Mesendoderm (in vitro differentiated cells): ENCODE data around the gene ZFYVE26.
A peak's percentile ranks its signal among the peaks of the same experiment; 100 is the strongest.

Experiments
- DNase-seq: peaks from one replicate; pipeline ENCODE4 v3.0.0; 2013
- H2AK5ac ChIP-seq: 2 replicates; pipeline ENCODE4 v1.6.1; 2013; ENCODE audit warnings: low read length, inconsistent platforms
- H2BK120ac ChIP-seq: 2 replicates; pipeline ENCODE4 v1.6.1; 2013; ENCODE audit warnings: low read depth, mild to moderate bottlenecking, low read length, moderate library complexity, mixed read lengths
- H2BK15ac ChIP-seq: replicated peaks from 2 replicates; pipeline ENCODE4 v1.6.1; 2013; ENCODE audit warnings: low read depth, mild to moderate bottlenecking, moderate library complexity
- H2BK5ac ChIP-seq: 2 replicates; pipeline ENCODE4 v1.6.1; 2013; ENCODE audit warnings: low read length, inconsistent platforms
- H3K18ac ChIP-seq: 2 replicates; pipeline ENCODE4 v1.6.1; 2013; ENCODE audit warnings: mild to moderate bottlenecking, low read length, mixed read lengths
- H3K23ac ChIP-seq: one replicate; pipeline ENCODE4 v1.6.1; 2013; ENCODE audit warnings: low read length
- H3K27ac ChIP-seq: 2 replicates; pipeline ENCODE4 v1.5.1; 2013; ENCODE audit warnings: low read depth, mild to moderate bottlenecking, inconsistent platforms, low read length, moderate library complexity
- H3K27me3 ChIP-seq: 2 replicates; pipeline ENCODE4 v1.6.1; 2013; ENCODE audit warnings: low read length, control low read depth, mild to moderate bottlenecking, inconsistent platforms; ENCODE audit not compliant: insufficient read depth, poor library complexity
- H3K36me3 ChIP-seq: 2 replicates; pipeline ENCODE4 v1.6.1; 2013; ENCODE audit warnings: low read length, inconsistent platforms; ENCODE audit not compliant: control insufficient read depth, insufficient read depth
- H3K4ac ChIP-seq: one replicate; pipeline ENCODE4 v1.6.1; 2013; ENCODE audit warnings: low read depth, mild to moderate bottlenecking, low read length, moderate library complexity
- H3K4me1 ChIP-seq: 2 replicates; pipeline ENCODE4 v1.6.1; 2013; ENCODE audit warnings: low read depth, low read length, inconsistent platforms; ENCODE audit not compliant: control insufficient read depth
- H3K4me2 ChIP-seq: 2 replicates; pipeline ENCODE4 v1.6.1; 2013; ENCODE audit warnings: low read length
- H3K4me3 ChIP-seq: 2 replicates; pipeline ENCODE4 v1.5.1; 2013; ENCODE audit warnings: mild to moderate bottlenecking, low read length
- H3K56ac ChIP-seq: one replicate; pipeline ENCODE4 v1.6.1; 2013; ENCODE audit warnings: low read length
- H3K79me1 ChIP-seq: 2 replicates; pipeline ENCODE4 v1.6.1; 2013; ENCODE audit warnings: low read length, inconsistent platforms
- H3K79me2 ChIP-seq: 2 replicates; pipeline ENCODE4 v1.6.1; 2013; ENCODE audit warnings: mild to moderate bottlenecking, low read length; ENCODE audit not compliant: control insufficient read depth, insufficient read depth
- H3K9ac ChIP-seq: 2 replicates; pipeline ENCODE4 v1.6.1; 2013; ENCODE audit warnings: low read length, inconsistent platforms
- H4K5ac ChIP-seq: one replicate; pipeline ENCODE4 v1.6.1; 2013; ENCODE audit warnings: low read length
- H4K8ac ChIP-seq: one replicate; pipeline ENCODE4 v1.6.1; 2013; ENCODE audit warnings: low read depth, mild to moderate bottlenecking, control low read depth, low read length, moderate library complexity
- WGBS: extraction: QIAGEN DNeasy Blood & Tissue Kit; methylation state at CpG from one replicate; pipeline ENCODE4 v1.1.7; 2013; ENCODE audit warnings: low lambda C conversion rate, missing lambda C conversion rate; ENCODE audit not compliant: insufficient coverage; ENCODE audit errors: extremely low coverage; 5-methylcytosine and 5-hydroxymethylcytosine counted together

The ZFYVE26 gene

DNA sequence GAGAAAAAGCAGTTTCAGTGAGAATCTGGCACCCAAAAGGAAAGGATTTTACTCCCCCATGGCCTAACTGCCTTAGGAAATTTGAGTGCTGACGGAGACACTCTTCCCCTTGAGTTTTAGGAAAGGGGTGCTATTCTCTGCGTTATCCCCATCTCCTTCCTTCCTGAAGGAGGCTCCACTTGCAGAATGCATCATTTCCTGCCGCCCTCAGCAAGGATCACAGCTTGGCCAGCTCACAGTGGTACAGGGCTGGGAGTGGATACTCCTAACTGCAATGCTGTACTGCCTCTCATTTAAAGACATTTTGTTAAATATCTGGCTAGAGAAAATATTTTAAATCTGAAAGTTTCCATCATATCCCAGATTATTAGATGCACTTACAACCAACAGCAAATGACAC, 81.7 kb downstream of the ZFYVE26 start:
- Histone ChIP-seq H3K4me1 (no peaks in the 10 kb centered on the region), H3K36me3 (no peaks in the 10 kb centered on the region), H3K23ac (no peak overlapping the region), H4K5ac (no peak overlapping the region), H3K4ac (no peak overlapping the region), H2BK120ac (no peak overlapping the region), H3K27ac (no peak overlapping the region), H2BK5ac (no peak overlapping the region), H3K27me3 (no peaks in the 10 kb centered on the region), H3K79me1 (no peaks in the 10 kb centered on the region), H2BK15ac (no peak overlapping the region), H3K79me2 (no peaks in the 10 kb centered on the region), H4K8ac (no peak overlapping the region), H3K9ac (no peak overlapping the region), H3K56ac (no peak overlapping the region), H3K4me2 (no peak overlapping the region), H3K18ac (no peak overlapping the region), H3K4me3 (no peak overlapping the region), H2AK5ac (no peak overlapping the region)
- no CpG with 5 or more reads among the region's 3 CpGs for WGBS
- peak; percentile 63 for DNase-seq

DNA sequence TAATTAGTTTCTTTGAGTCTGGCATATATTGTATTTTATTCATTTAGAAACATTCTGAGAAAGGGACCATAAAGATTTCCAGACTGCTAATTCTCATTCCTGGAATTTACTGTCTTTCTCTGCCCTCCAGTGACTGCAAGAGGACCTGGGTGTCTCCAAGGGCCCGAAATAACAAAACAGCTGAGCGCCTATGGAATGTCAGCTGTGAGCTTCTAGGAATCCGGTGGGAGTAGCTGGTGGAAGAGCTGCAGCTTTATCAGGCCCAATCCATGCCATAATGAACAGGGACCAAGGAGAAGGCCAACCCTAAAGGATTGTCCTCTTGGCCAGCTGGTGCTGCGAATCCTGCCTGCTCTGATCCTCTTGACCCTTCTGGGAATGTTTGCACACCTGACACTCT, 82.8 kb downstream of the ZFYVE26 start:
- no peak overlapping the region for H3K56ac ChIP-seq
- H2BK5ac ChIP-seq, result no peak overlapping the region
- no peak overlapping the region for H3K4me3 ChIP-seq
- H3K4ac ChIP-seq, result no peak overlapping the region
- peak; percentile 26 for DNase-seq
- no peak overlapping the region for H3K18ac ChIP-seq
- no peaks in the 10 kb centered on the region for H3K79me2 ChIP-seq
- H3K23ac ChIP-seq, result no peak overlapping the region
- no peaks in the 10 kb centered on the region for H3K27me3 ChIP-seq
- H3K9ac ChIP-seq, result no peak overlapping the region
- no CpG with 5 or more reads among the region's 4 CpGs for WGBS
- H3K36me3 ChIP-seq, result no peaks in the 10 kb centered on the region
- no peak overlapping the region for H2BK120ac ChIP-seq
- H4K5ac ChIP-seq, result no peak overlapping the region
- H2BK15ac ChIP-seq, result no peak overlapping the region
- H3K4me2 ChIP-seq, result no peak overlapping the region
- no peaks in the 10 kb centered on the region for H3K79me1 ChIP-seq
- H3K4me1 ChIP-seq, result peaks cover 3% of the 10 kb centered on the region
- H2AK5ac ChIP-seq, result no peak overlapping the region
- H4K8ac ChIP-seq, result no peak overlapping the region
- H3K27ac ChIP-seq, result no peak overlapping the region

DNA sequence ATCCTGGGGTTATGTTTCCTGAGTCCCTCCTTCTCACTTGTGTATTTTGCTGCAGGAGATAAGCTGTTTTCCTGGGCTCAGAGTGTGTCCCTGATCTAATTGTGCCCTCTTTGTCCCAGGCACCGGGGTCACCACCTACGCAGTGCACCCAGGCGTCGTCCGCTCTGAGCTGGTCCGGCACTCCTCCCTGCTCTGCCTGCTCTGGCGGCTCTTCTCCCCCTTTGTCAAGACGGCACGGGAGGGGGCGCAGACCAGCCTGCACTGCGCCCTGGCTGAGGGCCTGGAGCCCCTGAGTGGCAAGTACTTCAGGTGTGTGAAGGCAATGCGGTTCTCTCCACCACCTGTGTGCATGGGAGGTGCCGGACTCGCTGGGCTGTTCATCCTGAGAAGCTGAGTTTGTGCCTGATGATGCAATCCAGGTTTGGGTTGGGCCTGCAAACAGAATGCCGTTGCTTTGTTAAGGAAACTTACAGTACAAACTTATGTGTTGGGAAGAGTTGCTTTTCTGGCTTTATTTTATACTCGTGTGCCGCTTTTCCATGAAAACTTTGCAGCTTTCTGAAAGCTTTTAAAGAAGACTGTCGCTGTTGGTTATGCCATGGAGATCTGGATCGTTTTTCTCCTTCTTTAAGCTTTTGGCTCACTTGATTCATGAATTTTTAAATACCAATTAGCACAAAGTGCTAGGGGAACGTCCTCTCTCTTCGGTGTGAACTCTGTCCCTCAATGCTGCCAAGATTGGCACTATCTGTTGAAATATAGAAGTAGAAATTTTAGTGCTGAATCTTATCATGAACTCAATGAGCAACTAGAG, 87.1 kb downstream of the ZFYVE26 start:
- Histone ChIP-seq H3K79me1 (no peaks in the 10 kb centered on the region), H3K4me2 (peak overlapping the region; percentile 21), H3K27me3 (no peaks in the 10 kb centered on the region), H3K18ac (no peak overlapping the region), H3K4me3 (no peak overlapping the region), H2BK120ac (no peak overlapping the region), H3K4me1 (peaks cover 3% of the 10 kb centered on the region), H3K4ac (no peak overlapping the region), H3K79me2 (no peaks in the 10 kb centered on the region), H3K56ac (peak overlapping the region; percentile 78), H4K5ac (no peak overlapping the region), H4K8ac (no peak overlapping the region), H3K27ac (no peak overlapping the region), H3K9ac (peak overlapping the region; percentile 43), H2BK5ac (no peak overlapping the region), H3K23ac (no peak overlapping the region), H2BK15ac (no peak overlapping the region), H3K36me3 (no peaks in the 10 kb centered on the region), H2AK5ac (no peak overlapping the region)
- no CpG with 5 or more reads among the region's 21 CpGs for WGBS
- peak; percentile 73 for DNase-seq

DNA sequence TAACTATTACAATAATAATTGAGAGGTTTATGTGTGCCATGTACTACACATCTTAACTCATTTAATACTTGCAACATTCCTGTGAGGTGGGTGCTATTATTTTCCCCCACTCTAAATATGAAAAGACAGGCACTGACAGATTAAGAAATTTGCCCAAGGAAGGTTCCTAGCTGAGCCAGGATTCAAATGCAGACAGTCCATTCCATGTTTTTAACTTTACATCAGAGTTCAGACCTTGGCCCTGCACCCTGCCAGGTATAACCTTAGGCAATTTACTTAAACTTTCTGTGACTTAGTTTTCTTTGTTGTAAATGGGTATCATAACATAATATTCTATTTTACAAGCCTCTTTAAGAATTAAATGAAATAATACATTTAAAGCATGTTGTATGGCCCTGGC, 88.1 kb downstream of the ZFYVE26 start:
- Histone ChIP-seq H2BK120ac (no peak overlapping the region), H2AK5ac (no peak overlapping the region), H2BK5ac (no peak overlapping the region), H3K9ac (no peak overlapping the region), H3K23ac (no peak overlapping the region), H3K79me1 (no peaks in the 10 kb centered on the region), H3K4me3 (no peak overlapping the region), H3K4me2 (no peak overlapping the region), H3K36me3 (no peaks in the 10 kb centered on the region), H2BK15ac (no peak overlapping the region), H3K56ac (no peak overlapping the region), H3K4ac (no peak overlapping the region), H3K27ac (no peak overlapping the region), H3K79me2 (no peaks in the 10 kb centered on the region), H3K4me1 (peaks cover 3% of the 10 kb centered on the region), H4K5ac (no peak overlapping the region), H3K18ac (no peak overlapping the region), H3K27me3 (no peaks in the 10 kb centered on the region), H4K8ac (no peak overlapping the region)
- DNase-seq, result no peak

DNA sequence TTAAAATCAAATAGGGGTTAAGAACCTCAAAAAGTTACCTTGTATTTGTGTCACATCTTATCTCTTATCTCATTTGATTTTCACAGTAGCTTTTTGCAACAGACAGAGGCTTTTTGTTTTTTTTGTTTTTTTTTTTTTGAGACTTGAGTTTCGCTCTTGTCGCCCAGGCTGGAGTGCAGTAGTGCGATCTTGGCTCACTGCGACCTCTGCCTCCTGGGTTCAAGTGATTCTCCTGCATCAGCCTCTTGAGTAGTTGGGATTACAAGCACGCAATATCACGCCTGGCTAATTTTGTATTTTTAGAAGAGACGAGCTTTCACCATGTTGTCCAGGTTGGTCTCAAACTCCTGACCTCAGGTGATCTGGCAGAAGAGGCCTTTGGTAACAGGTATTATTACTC, 89.0 kb downstream of the ZFYVE26 start:
- no peaks in the 10 kb centered on the region for H3K79me1 ChIP-seq
- no peaks in the 10 kb centered on the region for H3K36me3 ChIP-seq
- H3K27ac ChIP-seq, result no peak overlapping the region
- H2BK5ac ChIP-seq, result no peak overlapping the region
- H3K27me3 ChIP-seq, result no peaks in the 10 kb centered on the region
- no CpG with 5 or more reads among the region's 7 CpGs for WGBS
- H3K4ac ChIP-seq, result no peak overlapping the region
- DNase-seq, result no peak
- no peak overlapping the region for H4K5ac ChIP-seq
- H3K56ac ChIP-seq, result no peak overlapping the region
- H2BK120ac ChIP-seq, result no peak overlapping the region
- H4K8ac ChIP-seq, result no peak overlapping the region
- H3K79me2 ChIP-seq, result no peaks in the 10 kb centered on the region
- no peak overlapping the region for H2AK5ac ChIP-seq
- no peak overlapping the region for H3K9ac ChIP-seq
- H3K18ac ChIP-seq, result no peak overlapping the region
- peaks cover 3% of the 10 kb centered on the region for H3K4me1 ChIP-seq
- no peak overlapping the region for H3K23ac ChIP-seq
- no peak overlapping the region for H3K4me3 ChIP-seq
- H2BK15ac ChIP-seq, result no peak overlapping the region
- H3K4me2 ChIP-seq, result no peak overlapping the region

DNA sequence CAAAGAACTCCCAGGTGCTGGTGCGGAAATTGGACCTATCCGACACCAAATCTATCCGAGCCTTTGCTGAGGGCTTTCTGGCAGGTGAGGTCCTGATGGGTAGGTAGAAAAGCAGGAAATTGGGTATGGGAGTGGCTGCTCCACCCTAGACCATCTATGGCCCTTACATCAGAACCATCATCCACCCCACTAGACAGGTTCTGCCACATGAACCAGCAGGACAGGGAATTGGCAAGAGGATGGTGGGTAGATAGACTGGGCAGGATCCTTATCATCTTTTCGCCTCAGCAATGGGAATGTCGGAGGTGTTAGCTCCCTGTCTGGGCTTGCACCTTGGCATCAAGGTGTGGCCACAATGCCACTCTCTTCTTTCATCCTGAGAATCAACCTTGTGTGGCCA, 91.2 kb downstream of the ZFYVE26 start:
- no peak overlapping the region for H3K27ac ChIP-seq
- H3K36me3 ChIP-seq, result no peaks in the 10 kb centered on the region
- H4K5ac ChIP-seq, result no peak overlapping the region
- no peak overlapping the region for H3K4me2 ChIP-seq
- H2BK120ac ChIP-seq, result no peak overlapping the region
- no peak for DNase-seq
- WGBS, result no CpG with 5 or more reads among the region's 5 CpGs
- H3K79me1 ChIP-seq, result no peaks in the 10 kb centered on the region
- H3K4me1 ChIP-seq, result peaks cover 3% of the 10 kb centered on the region
- H3K4me3 ChIP-seq, result no peak overlapping the region
- H2BK15ac ChIP-seq, result no peak overlapping the region
- no peak overlapping the region for H3K9ac ChIP-seq
- no peaks in the 10 kb centered on the region for H3K27me3 ChIP-seq
- H2BK5ac ChIP-seq, result no peak overlapping the region
- no peak overlapping the region for H4K8ac ChIP-seq
- H3K56ac ChIP-seq, result no peak overlapping the region
- no peak overlapping the region for H3K23ac ChIP-seq
- no peak overlapping the region for H2AK5ac ChIP-seq
- H3K18ac ChIP-seq, result no peak overlapping the region
- H3K79me2 ChIP-seq, result no peaks in the 10 kb centered on the region
- H3K4ac ChIP-seq, result no peak overlapping the region
